DOHH2 (cell line): ENCODE measurements around the gene INSYN2B.

Experiments used
- H3F3A ChIP-seq: fragments of 200-600 bp; sonication (generic), shearing (Covaris generic); 2 replicates; pipeline ENCODE4 v1.6.0; 2016; ENCODE audit warnings: antibody characterized with exemption, mild to moderate bottlenecking; ENCODE audit not compliant: control insufficient read depth, insufficient read depth
- H3K27ac ChIP-seq: fragments of 200-600 bp; sonication (generic); 2 replicates; pipeline ENCODE4 v1.5.1; 2014; ENCODE audit warnings: low read depth, mild to moderate bottlenecking, low read length, moderate library complexity
- H3K27me3 ChIP-seq: fragments of 200-600 bp; sonication (generic); 2 replicates; pipeline ENCODE4 v1.6.1; 2014; ENCODE audit warnings: mild to moderate bottlenecking, low read length, mixed read lengths; ENCODE audit not compliant: control insufficient read depth
- H3K36me3 ChIP-seq: fragments of 200-600 bp; sonication (generic); 2 replicates; pipeline ENCODE4 v1.6.1; 2014; ENCODE audit warnings: mild to moderate bottlenecking, low read length, moderate library complexity, mixed read lengths; ENCODE audit not compliant: control insufficient read depth
- H3K4me1 ChIP-seq: fragments of 200-600 bp; sonication (generic); 2 replicates; pipeline ENCODE4 v1.6.1; 2014; ENCODE audit warnings: mild to moderate bottlenecking, low read length, mixed read lengths; ENCODE audit not compliant: control insufficient read depth
- H3K4me2 ChIP-seq: fragments of 200-600 bp; sonication (generic); 2 replicates; pipeline ENCODE4 v1.6.0; 2014; ENCODE audit warnings: mild to moderate bottlenecking, low read length, moderate library complexity
- H3K4me3 ChIP-seq: fragments of 200-600 bp; sonication (generic); 2 replicates; pipeline ENCODE4 v1.5.1; 2014; ENCODE audit warnings: mild to moderate bottlenecking, low read length, mixed read lengths
- H3K79me2 ChIP-seq: fragments of 200-600 bp; sonication (generic); 2 replicates; pipeline ENCODE4 v1.6.1; 2014; ENCODE audit warnings: mild to moderate bottlenecking, low read length, mixed read lengths; ENCODE audit not compliant: control insufficient read depth
- H3K9me2 ChIP-seq: fragments of 200-600 bp; sonication (generic); replicated peaks from 2 replicates; pipeline ENCODE4 v1.6.1; 2014; ENCODE audit warnings: mild to moderate bottlenecking, low read length, mixed read lengths; ENCODE audit not compliant: control insufficient read depth
- H3K9me3 ChIP-seq: fragments of 200-600 bp; sonication (generic); 2 replicates; pipeline ENCODE4 v1.6.1; 2014; ENCODE audit warnings: antibody characterized with exemption, low read length, mixed read lengths; ENCODE audit not compliant: control insufficient read depth, insufficient read depth
- H4K20me1 ChIP-seq: fragments of 200-600 bp; sonication (generic); 2 replicates; pipeline ENCODE4 v1.6.0; 2014; ENCODE audit warnings: low read depth, mild to moderate bottlenecking, antibody characterized with exemption, low read length, moderate library complexity; ENCODE audit not compliant: control insufficient read depth, insufficient read depth
- EZH2phosphoT487 ChIP-seq: fragments of 200-600 bp; sonication (generic); IDR thresholded peaks from 2 replicates; pipeline ENCODE4 v1.6.1; 2017; ENCODE audit warnings: borderline replicate concordance, mild to moderate bottlenecking, antibody characterized with exemption, low read length, moderate library complexity, mixed read lengths
- TF ChIP-seq, protein P1 (sequence below): fragments of 200-600 bp; sonication (generic); IDR thresholded peaks from one replicate; pipeline ENCODE4 v1.5.1; 2014; ENCODE audit warnings: antibody characterized with exemption, mild to moderate bottlenecking, low read depth, low read length; ENCODE audit not compliant: poor library complexity, severe bottlenecking

Gene INSYN2B

DNA sequence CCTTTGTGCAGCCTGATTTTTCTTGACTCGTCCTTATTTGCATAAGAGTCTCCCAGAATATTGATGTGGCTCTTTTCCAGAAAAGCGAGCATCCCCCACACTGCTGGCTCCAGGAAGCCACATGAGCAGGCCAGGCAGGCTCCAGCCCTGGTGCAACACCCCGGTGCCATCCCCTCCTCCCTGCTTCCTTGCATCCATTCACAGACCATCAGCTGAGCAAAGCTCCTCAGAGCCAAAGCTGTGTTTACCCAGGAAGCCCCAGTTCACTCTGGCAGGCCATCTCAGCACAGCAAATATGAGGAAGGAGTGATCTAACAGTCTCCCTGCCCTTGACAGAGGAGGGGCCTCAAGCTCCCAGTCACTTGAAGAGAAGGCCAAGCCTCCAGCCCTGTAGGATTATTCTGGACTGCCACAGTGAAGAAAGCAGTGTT lies 34.4 kb downstream of the INSYN2B start:
- Histone ChIP-seq H3F3A (no peaks in the 10 kb centered on the region), H3K79me2 (no peaks in the 10 kb centered on the region), H3K4me1 (no peaks in the 10 kb centered on the region), H3K36me3 (peaks cover 11% of the 10 kb centered on the region), H3K9me3 (no peaks in the 10 kb centered on the region), H3K4me2 (no peak overlapping the region), H3K9me2 (no peaks in the 10 kb centered on the region), H3K27ac (no peak overlapping the region), H3K27me3 (no peaks in the 10 kb centered on the region), H4K20me1 (no peaks in the 10 kb centered on the region), H3K4me3 (no peak overlapping the region)
- TF ChIP-seq, protein P1, sequence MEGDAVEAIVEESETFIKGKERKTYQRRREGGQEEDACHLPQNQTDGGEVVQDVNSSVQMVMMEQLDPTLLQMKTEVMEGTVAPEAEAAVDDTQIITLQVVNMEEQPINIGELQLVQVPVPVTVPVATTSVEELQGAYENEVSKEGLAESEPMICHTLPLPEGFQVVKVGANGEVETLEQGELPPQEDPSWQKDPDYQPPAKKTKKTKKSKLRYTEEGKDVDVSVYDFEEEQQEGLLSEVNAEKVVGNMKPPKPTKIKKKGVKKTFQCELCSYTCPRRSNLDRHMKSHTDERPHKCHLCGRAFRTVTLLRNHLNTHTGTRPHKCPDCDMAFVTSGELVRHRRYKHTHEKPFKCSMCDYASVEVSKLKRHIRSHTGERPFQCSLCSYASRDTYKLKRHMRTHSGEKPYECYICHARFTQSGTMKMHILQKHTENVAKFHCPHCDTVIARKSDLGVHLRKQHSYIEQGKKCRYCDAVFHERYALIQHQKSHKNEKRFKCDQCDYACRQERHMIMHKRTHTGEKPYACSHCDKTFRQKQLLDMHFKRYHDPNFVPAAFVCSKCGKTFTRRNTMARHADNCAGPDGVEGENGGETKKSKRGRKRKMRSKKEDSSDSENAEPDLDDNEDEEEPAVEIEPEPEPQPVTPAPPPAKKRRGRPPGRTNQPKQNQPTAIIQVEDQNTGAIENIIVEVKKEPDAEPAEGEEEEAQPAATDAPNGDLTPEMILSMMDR = no peak
- TF ChIP-seq EZH2phosphoT487 = no peak

DNA sequence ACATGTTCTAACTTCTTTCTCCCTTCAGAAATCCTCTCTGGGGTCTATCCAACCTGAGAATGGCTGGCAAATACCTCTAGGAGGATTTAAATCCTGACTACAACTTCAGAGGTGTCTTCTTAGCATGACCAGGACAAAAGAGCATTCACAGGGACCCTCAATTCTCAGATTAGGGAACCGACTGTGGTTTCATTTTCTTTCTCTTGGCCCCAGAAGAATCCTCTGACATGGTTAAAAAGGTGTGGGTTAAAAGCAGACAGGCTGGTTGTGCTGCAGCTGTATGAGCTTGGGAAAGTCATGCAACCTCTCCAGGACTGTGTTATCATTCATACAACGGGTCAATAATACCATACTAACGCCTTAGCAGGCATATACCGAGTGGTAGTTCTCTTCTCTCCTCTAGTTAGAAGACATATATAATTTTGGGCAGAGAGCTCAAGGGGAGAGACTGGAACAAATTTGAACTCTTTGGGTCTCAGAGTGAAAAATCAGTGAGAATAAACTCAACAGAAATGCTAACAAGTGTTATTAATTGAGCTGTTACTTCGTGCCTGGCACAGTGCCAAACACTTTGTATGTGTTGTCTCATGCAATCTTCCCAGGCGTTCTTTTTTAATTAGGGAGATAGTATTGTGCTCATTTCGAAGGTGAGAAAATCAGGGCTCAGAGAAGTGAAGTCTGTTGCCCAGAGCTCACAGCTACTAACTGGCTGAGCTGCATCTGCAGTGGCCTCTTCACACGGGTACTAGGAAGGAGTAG lies 35.2 kb downstream of the INSYN2B start:
- H4K20me1 ChIP-seq = no peaks in the 10 kb centered on the region
- TF ChIP-seq EZH2phosphoT487 = no peak
- TF ChIP-seq, protein P1 = no peak
- H3F3A ChIP-seq = no peaks in the 10 kb centered on the region
- no peaks in the 10 kb centered on the region for H3K9me3 ChIP-seq
- H3K9me2 ChIP-seq = no peaks in the 10 kb centered on the region
- no peak overlapping the region for H3K27ac ChIP-seq
- peaks cover 11% of the 10 kb centered on the region for H3K36me3 ChIP-seq
- H3K4me1 ChIP-seq = no peaks in the 10 kb centered on the region
- H3K4me2 ChIP-seq = no peak overlapping the region
- H3K27me3 ChIP-seq = no peaks in the 10 kb centered on the region
- no peaks in the 10 kb centered on the region for H3K79me2 ChIP-seq
- H3K4me3 ChIP-seq = no peak overlapping the region

DNA sequence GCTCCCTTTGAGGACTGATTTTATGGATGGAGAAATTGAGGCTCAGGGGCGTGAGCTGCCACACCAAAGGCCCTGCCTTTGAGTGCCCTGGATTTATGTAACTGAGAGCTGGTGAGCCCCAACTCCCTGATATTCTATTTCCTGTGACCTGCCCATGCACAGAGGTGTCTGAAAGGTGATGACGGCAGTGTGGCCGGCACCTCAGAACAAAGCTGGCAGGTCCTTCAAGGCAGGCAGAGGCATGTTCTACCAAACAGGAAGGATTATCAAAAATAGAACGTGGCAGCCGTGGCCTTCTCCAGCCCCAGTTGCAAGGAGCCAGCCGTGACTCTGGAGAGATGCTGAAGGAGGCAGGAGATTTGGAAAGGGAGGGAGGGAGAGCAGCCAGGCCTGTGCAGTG lies 36.2 kb downstream of the INSYN2B start:
- H3K4me2 ChIP-seq = no peak overlapping the region
- H3K27ac ChIP-seq = no peak overlapping the region
- TF ChIP-seq, protein P1 = no peak
- TF ChIP-seq EZH2phosphoT487 = no peak

More for the DNA sequence above, 36.2 kb downstream of the INSYN2B start:
- Histone ChIP-seq H3K4me1 (no peaks in the 10 kb centered on the region), H3K4me3 (no peak overlapping the region), H4K20me1 (no peaks in the 10 kb centered on the region), H3K79me2 (no peaks in the 10 kb centered on the region), H3K9me3 (no peaks in the 10 kb centered on the region), H3K9me2 (no peaks in the 10 kb centered on the region), H3K27me3 (no peaks in the 10 kb centered on the region), H3F3A (no peaks in the 10 kb centered on the region), H3K36me3 (peaks cover 11% of the 10 kb centered on the region)
